Measurements from ENCODE around the gene ARHGEF3. TPM values are rescaled to one million over a fixed set of nuclear protein-coding genes. Genes with fewer than 3 reads are reported as not detected.

Gene ARHGEF3
- total RNA-seq, 1 donor from 2014 or later: 4.2 TPM

DNA sequence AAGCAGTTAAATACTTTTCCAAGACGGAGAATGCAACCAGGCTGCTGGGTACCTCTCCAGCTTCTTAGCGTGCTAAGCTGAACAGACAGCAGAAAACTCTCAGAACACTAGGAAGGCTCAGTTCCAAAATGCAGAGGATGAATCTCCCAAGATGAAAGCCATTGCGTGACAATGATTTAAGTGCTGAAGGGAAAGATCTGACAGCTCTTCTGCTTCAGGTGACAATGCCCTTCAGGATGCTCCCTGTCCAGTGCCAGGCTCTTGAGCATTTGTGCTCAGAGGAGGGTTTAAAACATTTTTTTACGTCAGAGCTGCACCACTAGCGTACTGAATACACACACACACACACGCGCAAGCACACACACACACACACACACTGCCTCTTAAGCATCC, 26.3 kb downstream of the ARHGEF3 start:
- Mint-ChIP-seq H3K27me3 (ENCODE audit: low read depth) (no peaks in the 10 kb centered on the region), H3K4me1 (peaks cover 18% of the 10 kb centered on the region), H3K27ac (ENCODE audit: unreplicated experiment) (no peak overlapping the region), H3K36me3 (ENCODE audit: low read depth) (no peaks in the 10 kb centered on the region), H3K9me3 (no peaks in the 10 kb centered on the region), H3K4me3 (no peak overlapping the region)
- TF ChIP-seq, protein P1, sequence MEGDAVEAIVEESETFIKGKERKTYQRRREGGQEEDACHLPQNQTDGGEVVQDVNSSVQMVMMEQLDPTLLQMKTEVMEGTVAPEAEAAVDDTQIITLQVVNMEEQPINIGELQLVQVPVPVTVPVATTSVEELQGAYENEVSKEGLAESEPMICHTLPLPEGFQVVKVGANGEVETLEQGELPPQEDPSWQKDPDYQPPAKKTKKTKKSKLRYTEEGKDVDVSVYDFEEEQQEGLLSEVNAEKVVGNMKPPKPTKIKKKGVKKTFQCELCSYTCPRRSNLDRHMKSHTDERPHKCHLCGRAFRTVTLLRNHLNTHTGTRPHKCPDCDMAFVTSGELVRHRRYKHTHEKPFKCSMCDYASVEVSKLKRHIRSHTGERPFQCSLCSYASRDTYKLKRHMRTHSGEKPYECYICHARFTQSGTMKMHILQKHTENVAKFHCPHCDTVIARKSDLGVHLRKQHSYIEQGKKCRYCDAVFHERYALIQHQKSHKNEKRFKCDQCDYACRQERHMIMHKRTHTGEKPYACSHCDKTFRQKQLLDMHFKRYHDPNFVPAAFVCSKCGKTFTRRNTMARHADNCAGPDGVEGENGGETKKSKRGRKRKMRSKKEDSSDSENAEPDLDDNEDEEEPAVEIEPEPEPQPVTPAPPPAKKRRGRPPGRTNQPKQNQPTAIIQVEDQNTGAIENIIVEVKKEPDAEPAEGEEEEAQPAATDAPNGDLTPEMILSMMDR (conservative IDR thresholded peaks at IDR 0.05): no peak
- DNase-seq (ENCODE audit: low read depth, low spot score): no peak

DNA sequence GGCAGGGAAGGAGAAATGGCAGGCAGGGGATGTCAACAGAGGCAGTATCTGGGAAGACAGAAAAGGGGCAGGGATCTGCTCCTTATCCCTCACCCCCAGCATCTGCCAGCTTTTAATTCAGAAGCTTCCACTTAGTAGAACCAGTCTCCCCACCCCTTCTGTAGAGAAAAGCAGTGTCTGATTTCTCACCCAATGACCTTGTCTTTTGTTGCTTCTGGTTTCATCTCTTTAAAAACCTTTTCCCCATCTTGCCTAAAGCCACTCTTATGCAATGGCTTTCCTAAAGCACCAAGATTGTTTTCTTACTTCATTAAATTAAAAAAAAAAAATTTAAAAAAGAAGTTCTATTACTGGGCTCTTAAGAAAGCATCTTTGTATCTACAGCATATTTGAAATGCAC, 27.8 kb downstream of the ARHGEF3 start:
- TF ChIP-seq, protein P1 (conservative IDR thresholded peaks at IDR 0.05): no peak
- no peak overlapping the region for H3K27ac Mint-ChIP-seq (ENCODE audit: unreplicated experiment)
- H3K4me3 Mint-ChIP-seq: no peak overlapping the region
- H3K4me1 Mint-ChIP-seq: peaks cover 27% of the 10 kb centered on the region
- no peaks in the 10 kb centered on the region for H3K9me3 Mint-ChIP-seq
- H3K27me3 Mint-ChIP-seq (ENCODE audit: low read depth): no peaks in the 10 kb centered on the region
- H3K36me3 Mint-ChIP-seq (ENCODE audit: low read depth): no peaks in the 10 kb centered on the region
- DNase-seq (ENCODE audit: low read depth, low spot score): no peak

DNA sequence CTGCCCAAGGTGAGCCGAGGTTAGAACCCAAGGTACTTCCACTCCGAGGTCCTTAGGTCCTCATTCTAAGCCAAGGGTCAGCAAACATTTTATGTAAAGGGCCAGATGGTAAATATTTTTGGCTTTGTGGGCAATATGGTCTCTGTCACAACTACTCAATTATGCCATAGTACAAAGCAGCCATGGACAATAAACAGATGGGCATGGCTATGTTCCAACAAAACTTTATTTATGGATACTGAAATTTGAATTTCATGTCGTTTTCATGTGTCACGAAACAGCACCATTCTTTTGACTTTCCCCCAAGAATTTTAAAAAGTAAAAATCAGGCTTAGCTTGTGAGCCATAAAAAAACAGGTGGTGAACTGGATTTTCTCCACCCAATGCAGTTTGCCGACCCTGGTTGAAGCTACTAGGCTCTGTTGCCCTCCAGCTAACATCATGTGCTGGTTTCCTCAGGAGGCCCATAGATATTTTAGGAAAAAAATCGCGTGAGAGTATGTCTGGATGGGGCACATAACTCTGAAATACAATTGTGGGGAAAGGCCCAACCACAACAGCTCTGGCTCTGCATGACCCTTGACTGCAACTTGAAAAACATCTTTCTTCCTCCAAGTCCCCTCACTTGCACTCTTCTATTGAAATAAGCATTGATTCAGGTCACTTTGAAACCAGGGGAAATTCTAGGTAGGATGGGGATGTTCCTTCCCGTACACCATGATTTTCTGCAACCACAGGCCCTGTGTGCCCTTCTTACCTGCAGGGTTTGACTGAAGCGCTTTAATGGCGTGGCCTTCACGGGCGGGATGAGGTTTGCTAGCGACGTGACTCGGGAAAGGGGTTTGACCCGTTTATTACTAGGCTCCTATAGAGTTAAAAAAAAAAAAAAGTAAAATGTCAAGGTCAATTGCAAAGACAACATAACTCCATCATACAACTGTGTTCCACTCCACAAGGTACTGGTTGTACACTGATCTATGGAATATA, 28.5 kb downstream of the ARHGEF3 start:
- TF ChIP-seq, protein P1 (conservative IDR thresholded peaks at IDR 0.05): no peak
- DNase-seq (ENCODE audit: low read depth, low spot score): no peak
- H3K27ac Mint-ChIP-seq (ENCODE audit: unreplicated experiment): no peak overlapping the region
- H3K9me3 Mint-ChIP-seq: no peaks in the 10 kb centered on the region
- H3K36me3 Mint-ChIP-seq (ENCODE audit: low read depth): no peaks in the 10 kb centered on the region
- peaks cover 33% of the 10 kb centered on the region for H3K4me1 Mint-ChIP-seq
- no peaks in the 10 kb centered on the region for H3K27me3 Mint-ChIP-seq (ENCODE audit: low read depth)
- peak overlapping the region; percentile 12 for H3K4me3 Mint-ChIP-seq

DNA sequence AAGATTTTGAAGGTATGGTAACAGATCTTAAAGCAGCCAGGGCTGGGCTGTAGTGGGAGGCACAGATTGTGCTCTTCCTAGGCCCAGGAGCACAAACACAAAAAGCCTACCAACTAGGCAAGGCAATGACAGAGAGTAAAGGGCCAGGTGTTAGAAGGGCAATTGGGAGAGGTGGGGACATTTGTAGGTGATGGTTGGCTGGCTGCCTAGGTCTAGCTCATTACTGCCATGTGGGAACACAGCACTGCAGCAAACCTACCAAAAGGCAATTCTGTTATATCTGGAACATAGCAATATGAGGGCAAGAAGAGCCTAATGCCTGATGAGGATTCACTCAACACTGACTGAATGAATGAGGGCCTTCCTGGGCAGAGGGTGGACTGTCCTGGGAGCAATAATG, 30.4 kb downstream of the ARHGEF3 start:
- Mint-ChIP-seq H3K4me1 (peaks cover 35% of the 10 kb centered on the region), H3K4me3 (no peak overlapping the region), H3K36me3 (ENCODE audit: low read depth) (no peaks in the 10 kb centered on the region), H3K9me3 (no peaks in the 10 kb centered on the region), H3K27ac (ENCODE audit: unreplicated experiment) (no peak overlapping the region), H3K27me3 (ENCODE audit: low read depth) (no peaks in the 10 kb centered on the region)
- no peak for DNase-seq (ENCODE audit: low read depth, low spot score)
- TF ChIP-seq, protein P1 (conservative IDR thresholded peaks at IDR 0.05): no peak

DNA sequence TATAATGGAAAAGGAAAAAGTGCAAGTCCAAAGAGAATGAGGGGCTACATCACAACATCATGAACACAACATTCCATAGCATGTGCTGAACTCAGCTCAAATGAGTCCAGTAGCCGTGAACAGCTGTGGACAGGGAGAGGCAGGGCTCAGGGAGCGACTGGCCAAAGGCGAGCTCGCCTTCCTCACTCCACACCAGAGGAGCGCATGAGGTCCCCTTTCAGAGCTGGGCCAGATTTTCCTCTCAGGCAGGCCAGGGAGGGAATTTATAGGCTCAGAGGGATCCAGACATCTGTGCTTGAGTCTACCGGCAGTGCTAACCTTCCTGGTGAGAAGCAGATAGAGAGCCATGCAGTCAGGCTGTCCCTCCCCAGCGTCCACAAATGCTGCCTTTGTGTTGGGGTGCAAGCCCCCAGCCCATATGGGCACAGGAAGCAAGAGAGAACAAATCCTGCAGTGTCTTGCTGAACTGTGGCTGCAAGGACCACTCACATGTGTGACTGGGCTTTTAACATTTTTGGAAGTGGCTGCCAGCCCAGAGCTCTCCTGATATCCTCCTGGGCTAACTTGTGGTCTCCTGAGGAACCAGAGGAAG, 32.5 kb downstream of the ARHGEF3 start:
- Mint-ChIP-seq H3K27me3 (ENCODE audit: low read depth) (no peaks in the 10 kb centered on the region), H3K4me1 (peaks cover 32% of the 10 kb centered on the region), H3K4me3 (no peak overlapping the region), H3K9me3 (no peaks in the 10 kb centered on the region), H3K36me3 (ENCODE audit: low read depth) (no peaks in the 10 kb centered on the region), H3K27ac (ENCODE audit: unreplicated experiment) (peak overlapping the region; percentile 81)
- DNase-seq (ENCODE audit: low read depth, low spot score): peak; percentile 16
- TF ChIP-seq, protein P1 (conservative IDR thresholded peaks at IDR 0.05): no peak

All from neural crest cell (in vitro differentiated cells).